Activated CD8-positive, alpha-beta memory T cell treated with anti-CD3 and anti-CD28 coated beads, Interleukin-2, amount 50 U/mL, for 48 hours (primary cell): Measurements from ENCODE around the gene CYB5A.

Source experiments
- DNase-seq: peaks from one replicate; pipeline ENCODE4 v3.0.0-alpha.2; 2020

Gene CYB5A

DNA sequence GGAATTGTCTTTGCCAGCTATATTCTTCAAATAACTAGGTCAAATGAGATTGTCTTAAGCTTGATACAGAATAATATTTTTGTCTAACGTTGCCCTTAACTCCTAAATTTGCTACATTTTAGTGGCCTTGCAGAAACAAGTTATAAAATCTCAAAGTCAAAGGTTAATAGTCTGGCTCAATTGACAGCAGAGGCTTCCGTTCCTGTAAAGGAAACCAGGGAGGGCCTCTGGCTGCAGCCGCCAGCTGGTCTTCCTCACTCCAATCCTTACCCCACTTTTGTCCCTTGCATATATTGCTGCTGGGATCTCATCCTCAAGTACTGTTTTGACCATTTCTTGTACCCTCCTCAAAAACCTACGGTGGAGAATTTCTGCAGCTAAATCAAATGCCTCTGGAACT is 17.1 kb downstream of the CYB5A start:
- DNase-seq = no peak

DNA sequence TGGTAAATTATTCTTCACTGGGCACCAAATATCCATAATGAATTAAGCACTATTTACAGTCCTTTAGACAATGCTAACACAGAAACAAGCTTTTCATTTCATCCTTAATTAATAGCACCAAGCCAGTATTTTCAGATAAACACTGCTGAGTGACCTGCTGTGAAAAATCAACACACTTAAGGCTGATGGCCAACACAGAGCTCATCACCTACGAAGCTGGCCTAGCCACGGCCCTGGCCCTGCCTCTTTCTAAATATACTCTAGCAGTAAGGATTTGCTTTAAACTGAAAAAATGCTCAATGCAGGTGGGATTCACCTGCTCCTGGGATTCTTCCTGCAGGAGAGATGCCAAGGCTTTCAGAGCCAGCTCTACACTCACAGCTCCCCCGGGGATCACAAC is 18.4 kb downstream of the CYB5A start:
- no peak for DNase-seq

DNA sequence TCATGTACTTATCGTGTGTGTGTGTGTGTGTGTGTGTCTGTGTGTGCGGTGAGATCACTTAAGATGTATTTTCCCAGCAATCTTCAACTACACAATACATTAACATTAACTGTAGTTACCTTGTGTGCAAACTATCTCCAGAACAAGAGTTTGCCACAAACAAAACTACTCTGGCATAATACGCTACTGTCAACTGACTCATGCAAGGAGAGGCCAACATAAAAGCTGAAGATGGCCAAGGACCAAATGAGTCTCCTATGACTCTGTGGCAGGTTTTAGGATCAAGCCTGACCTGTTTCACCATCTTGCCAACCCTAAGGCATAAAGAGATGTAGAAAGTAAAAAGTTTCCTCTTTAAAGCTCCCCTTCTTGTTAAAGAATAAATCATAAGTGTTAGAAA is 20.1 kb downstream of the CYB5A start:
- no peak for DNase-seq

DNA sequence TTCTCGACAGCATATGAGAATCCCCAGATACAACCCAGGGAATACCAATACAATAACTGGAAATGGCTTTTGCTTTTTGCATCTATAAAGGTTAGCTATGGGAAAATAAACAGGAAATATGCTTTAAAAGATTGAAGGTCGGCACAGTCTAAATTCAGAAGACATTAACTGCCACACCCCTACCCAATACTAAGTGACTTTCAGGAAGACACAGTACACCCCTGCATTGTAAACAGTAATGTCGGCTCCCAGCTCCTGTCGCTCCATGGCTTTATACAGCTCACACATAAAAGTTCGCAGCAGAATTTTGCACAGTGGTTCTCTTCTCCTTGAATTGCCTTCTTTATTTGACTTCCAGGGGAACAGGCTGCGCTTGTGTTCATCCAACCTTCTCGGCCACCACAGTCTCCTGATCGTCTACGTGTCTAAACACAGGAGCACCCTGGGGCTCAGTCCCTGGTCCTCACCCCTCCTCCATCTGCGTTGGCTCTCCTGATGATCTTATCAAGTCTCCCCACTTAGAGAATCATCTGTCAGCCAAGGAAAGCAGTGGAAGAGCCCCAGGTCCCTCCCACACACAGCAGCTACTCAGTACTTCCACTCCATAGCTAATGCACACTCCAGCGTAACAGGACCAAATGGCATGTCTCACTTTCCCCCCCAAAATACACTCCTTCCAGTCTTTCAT is 22.7 kb downstream of the CYB5A start:
- DNase-seq = no peak

DNA sequence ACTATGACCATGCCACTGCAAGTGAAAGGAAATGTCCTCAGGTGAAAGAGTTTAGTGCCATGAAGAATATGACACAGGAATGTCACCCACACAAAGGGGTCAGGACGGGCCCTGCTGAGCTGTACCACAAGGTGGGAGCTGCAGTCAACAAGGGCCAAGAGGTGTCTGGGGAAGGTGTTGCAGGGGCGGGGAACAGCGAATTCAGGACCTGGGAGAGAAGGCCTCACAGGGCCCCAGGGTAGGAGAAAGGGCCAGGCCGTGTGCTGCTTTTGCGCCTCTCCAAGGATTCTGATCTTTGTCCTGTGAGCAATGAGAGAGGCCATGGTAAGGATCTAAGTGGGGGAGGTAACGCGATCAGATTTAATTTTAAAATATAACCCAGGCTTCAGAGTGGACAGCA is 23.6 kb downstream of the CYB5A start:
- no peak for DNase-seq

DNA sequence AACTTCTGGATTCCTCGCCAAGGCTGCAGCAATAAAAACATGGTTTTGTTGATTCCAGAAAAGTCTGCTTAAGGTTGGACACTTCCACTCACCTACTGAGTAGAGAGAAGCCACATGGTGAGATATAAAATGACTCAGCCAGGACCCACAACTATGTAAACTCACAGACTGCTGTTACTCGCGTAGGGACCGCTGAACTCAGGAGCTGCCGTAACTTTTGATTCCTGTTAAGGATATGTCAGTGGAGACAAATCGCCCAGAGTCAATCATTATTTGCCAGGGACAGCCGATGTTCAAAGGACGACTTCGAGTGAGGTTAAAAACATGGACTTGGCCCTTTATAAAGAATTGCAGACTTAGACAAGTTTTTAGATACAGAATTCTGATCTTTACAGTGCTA is 25.6 kb downstream of the CYB5A start:
- DNase-seq = no peak

DNA sequence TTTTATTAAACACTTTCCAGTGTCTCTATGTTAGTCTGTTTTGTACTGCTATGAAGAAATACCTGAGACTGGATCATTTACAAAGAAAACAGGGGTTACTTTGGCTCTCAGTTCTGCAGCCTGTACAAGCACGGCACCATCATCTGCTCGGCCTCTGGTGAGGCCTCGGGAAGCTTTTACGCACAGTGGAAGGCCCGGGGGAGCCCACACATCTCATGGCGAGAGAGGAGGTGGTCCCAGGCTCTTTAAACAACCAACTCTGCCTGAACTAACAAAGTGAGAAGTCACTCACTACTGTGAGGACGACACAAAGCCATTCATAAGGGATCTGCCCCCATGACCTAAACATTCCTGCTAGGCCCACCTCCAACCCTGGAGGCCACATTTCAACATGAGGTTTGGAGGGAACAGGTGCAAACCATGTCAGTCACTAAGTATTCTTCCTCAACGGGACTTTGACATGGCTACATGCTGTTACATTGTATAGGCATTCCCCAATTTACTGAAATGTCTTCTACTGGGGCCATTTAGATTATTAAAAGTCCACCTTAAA is 26.1 kb downstream of the CYB5A start:
- no peak for DNase-seq

DNA sequence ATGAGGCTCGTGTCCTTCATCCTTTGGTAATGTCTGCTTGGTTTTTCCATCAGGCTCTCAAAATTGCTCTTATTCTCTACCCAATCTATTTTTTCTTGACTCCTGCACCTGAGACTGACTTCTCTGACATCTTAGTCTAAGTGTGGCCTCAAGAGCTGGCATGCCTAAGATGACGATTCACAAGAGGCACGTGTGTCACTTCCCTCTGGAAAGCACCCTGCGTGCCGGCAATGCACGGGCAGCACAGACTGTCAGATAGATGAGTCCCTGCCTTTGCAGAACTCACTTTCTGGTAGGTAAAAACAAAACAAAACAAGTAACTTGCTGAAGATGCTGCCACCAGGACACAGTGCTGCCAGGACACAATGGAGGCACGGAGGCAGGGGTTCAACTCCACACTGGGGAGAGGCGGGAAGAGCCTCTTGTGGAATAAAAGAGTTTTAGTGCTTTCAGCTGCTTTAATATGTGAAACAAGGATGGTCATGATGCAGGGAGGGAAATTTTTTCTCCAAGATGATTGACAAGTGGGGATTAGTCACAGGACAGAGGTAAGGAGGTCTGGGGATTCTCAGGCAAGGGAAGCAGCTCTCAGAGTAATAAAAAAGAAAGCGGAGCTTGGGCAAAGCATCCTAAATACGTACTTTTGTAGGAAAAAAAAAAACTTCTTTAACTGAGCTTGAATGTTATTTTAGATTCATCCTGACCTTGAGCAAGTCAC is 27.3 kb downstream of the CYB5A start:
- no peak for DNase-seq

DNA sequence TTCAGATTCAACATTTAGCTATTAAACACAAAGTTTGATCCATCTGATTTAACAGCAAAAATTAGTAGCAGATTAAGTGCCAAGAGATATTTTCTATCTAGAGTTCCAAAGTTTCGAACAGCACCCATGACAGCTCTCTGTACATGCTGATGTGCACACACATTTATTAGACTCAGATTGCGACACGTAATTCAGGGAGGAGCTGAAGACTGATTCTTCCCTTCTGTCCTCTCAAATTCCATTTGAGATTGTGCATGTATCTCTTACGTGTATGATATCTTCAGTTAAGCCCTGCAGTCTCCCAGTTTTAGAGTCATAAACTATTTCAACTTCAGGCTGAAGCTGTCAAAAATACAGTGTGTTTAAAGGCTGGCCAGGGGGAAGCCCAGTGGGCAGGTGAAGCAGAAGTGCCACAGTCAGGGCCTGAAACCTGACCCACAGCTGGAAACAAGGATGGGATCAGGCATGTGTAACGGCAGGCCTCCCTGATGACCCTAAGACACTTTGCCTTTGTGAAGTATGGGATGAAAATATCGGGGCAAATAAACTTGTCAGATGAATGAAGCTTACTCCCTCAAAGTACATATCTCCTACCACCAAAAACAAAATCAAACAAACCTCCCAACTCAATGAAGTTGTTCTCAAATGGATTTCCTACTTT is 30.6 kb downstream of the CYB5A start:
- no peak for DNase-seq

DNA sequence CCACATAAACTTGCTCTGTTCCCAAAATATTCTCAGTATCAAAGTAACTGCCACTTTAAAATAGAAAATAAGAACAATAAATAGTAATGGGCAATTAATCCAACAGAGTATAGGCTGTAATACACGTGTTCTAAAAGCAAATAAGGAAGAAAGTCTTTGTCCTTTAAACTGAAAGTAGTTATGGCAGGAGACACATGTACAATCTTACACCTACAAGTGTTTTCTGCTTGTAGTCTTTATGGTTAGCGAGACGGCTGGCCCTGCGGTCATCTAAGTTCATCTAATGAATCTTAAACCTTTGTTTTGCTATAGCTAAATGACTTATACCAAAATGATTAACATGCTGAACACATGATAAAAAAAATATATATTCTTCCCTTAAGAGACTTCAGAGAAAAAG is 32.4 kb downstream of the CYB5A start:
- no peak for DNase-seq

DNA sequence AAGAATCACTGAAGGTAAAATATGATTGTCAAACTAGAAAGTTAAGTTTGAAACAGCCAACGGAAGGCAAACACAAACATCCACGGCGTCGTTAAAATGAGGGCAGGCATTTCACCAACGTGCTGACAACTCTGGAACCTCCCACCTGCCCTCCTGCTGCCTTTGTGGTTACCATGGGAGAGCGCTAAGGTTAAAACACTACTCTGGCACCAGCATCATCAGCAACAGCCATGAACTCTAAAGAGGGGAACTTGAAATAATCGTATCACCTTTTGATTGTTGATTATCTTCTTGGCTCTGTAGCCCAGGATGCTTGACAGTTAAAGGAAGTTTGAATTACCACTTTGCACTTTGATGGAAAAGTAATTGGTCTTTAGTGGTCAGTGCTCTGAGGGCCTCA is 34.7 kb downstream of the CYB5A start:
- DNase-seq = no peak

DNA sequence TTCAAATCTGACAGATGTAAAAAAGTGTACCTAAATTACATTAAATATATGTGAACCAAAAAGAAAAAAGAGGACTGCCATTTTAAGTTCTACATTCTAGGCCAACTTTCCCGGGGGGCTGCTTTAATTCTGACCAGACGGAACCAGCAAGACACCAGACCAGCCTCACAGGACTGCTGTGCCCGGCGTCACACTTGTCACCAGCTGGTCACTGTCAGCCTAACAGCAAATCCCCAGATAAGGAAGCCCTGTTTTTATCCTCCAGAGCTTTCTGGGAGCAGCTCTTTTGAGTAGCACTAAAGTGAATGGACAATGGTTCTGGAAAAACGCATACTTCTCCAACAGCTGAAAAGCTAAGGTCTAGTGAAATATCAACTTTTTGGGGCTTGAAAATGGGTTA is 35.6 kb downstream of the CYB5A start:
- no peak for DNase-seq

DNA sequence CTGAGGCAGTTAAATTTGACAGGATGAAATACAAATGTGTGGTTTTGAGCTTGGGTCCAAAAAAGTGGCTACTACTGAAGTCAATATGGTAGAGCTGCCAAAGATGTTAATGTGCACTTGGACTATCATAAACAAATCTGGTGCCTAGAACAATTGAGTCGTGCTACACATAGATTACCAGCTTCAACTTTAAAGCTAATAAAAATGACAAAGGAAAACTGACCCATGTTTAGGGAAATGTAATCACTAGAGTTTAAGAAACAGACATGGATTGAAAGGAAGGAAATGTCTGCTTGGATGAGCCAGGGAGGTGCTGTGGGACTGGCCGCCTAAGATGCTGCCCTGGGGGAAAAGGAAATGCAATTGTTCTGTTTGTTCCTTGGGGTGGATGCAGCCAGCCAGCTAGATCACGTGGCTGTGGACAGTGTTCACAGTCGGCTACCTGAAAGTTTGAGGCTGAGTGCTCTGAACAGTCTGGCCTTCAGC is 36.6 kb downstream of the CYB5A start:
- DNase-seq = no peak

DNA sequence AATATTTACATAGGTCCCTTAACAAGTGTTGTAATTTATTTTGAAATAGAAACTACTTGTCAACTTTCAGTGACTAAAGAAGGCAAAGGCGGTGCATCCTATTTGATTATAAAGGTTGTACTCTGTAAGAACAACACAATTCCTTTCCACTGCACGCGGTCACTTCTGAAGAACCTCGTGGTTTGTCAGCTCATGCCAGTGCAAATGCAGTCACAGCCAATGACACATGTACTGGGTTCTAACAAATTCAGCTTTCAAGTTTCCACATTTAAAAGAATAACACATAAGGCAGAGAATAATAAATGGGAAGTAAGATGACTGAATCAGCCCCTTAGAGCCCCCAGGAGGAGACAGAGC is 39.7 kb downstream of the CYB5A start:
- DNase-seq = no peak

DNA sequence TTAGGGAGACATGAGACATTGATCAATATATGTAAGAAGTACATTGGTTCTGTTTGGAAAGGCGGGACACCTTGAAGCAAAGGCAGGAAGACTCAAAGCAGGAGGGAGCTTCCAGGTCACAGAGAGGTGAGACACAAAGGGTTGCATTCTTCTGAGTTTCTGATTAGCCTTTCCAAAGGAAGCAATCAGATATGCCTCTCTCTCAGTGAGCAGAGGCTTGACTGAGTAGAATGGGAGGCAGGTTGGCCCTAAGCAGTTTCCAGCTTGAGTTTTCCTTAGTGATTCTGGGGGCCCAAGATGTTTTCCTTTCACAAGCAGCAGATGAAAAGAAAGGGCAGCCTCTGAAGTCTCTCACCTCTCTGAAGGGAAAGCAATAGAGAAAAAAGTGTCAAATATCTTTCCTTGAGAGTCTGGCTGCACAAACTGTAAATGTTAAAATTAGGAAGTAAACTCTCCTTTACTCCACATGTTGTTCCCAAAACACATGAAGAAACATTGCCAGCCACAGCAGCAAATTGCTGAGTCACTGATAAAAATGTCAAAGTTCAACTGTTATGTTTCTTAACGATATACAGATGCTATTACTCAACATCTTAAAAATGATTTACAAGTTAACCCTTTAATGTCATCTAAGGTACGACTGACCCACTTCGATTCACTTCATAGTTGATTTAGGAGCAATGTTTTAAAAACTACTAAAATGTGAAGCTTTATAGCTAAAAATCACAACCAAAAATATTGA is 40.3 kb downstream of the CYB5A start:
- DNase-seq = no peak

DNA sequence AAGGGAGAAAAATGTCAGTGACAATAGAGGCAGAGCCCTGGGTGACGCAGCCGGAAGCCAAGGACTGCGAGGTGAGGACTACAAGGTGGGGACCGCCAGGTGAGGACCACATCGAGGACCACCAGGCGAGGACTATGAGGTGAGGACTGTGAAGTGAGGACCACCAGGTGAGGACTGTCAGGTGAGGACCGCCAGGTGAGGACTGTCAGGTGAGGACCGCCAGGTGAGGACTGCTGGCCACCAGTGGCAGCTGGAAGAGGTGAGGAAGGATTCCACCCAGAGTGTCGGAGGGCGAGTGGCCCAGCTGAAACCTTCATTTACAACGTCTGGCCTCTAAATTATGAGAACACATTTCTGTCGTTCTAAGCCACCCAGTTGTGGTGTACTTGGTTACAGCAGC is 41.6 kb downstream of the CYB5A start:
- no peak for DNase-seq

DNA sequence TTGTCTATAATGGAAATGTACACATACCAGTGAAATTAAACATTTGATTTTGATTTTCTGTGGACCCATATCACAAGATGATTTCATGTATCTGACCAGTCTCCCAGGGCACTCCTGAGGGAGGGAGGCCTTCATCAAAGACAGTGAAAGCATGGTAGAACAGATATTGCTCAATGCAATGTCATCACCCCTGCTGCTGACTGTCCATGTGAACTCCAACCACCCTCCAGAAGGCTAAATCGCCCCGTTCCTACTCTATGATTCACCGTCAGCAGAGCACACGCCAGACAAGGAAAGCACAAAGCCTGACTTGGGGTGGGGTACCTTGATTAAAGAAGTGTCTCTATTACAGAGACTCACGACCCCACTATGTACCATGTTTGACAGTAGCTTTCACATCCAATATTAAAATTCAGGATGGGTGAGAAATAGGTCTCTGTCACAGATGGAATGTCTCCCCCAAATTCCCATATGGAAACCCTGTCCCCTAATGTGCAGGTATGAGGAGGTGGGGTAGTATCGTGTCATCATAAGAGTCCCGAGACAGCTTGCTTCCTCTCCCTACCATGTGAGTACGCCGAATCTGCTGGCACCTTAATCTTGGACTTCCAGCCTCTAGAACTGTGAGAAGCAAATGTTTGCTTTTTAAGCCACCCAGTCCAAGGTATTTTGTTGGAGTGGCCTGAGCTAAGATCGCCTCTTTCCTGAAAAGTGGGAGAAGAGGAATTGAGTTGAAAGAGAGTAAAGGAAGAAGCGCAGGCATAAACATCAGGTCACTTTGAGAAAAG is 42.4 kb downstream of the CYB5A start:
- DNase-seq = no peak

DNA sequence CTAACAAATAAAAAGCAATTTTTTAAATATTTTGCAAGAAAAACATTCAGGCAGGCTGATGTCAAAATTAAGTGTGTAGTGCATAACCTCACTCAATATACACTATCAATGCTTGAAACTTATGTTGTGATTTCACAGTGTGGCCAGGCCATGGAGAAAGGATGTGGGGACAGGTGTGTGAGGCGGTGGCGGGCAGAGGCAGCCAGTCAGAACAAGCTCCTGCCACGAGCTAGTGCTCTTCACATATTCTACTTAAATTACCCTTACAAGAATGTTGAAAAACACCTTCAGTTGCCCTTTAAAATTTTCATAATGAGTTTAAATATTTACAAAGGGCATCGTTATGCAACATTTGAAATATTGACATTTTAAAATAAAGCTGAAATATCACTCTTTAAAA is 43.2 kb downstream of the CYB5A start:
- DNase-seq = no peak

DNA sequence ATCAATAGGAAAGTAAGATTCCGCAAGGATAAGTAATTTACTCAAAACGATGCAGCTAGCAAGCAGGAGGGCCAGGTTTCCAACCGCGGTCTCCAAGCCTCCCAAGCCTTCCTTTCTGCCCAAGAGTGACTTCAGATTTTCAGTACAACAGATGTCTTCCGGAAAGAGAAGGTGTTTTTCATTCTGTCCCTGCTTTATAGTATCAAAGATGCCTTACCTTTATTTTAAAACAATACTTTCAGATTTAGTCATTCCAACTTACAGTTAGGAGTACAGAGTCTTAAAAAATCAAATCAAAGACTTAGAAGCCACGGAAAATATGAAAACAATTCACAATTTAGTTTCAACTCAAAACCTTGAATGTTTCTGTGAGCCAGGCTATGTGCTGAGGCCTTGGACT is 43.6 kb downstream of the CYB5A start:
- DNase-seq = no peak

DNA sequence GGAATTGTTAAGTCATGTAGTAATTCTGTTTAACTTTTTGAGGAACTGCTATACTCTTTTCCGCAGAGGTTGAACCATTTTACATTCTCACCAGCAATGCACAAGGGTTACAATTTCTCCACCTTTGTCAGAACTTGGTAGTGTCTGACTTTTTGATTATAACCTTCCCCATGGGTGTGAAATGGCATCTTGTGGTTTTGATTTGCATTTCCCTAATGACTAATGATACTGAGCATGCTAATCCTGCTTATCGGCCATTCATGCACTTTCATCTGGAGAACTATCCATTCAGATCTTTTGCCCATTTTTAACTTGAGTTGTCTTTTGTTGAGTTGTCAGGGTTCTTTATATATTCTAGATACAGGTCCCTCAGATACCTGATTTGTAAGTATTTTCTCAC is 47.2 kb downstream of the CYB5A start:
- no peak for DNase-seq

DNA sequence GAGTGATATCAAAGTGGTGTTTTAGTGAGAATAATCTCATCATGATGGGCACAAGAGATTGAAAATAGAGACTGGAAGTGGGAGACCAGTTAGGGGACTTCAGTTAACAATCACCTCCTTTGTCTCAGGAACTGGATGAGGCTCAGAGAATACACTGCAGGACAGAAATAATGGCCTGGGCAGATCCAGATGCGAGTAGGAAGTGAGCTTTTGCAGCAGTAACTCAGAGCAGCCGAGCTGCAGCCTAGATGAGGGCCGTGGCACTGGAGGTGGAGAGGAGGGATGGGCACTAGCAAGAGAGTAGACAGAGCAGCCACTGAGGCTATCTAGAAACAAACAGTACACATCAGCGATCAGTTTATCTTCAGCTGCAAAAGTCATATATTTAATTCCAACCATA is 48.6 kb downstream of the CYB5A start:
- DNase-seq = no peak

DNA sequence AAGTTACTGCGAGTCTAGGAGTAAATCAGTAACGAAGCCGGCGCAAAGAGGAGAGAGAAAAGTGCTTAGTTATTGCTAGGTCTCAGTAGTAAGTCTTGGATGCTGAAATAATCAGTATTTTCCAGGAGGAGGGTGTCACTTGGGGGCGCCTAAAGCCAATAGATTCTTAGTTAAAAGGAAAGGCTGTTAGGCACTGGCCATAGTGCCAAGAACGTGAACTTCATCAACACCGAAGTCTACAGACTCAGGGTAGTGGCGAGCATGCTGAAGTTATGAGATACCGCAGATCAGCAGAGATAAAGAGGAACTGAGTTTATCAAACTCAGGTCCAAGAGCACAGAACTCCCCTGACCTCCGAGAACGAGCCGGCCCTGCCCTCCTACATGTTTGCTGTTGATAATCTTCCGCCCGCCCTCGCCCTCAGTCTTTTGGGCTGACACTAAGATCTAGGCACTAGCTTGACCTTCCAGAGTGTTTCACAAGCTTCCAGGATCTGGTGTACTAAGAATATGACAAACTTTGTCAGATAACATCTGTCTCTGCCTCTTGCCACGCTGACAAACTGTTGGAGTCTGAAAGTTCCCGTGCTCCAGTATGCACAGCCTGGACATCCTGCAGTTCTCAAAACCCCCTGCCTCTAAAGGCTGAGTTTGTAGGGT is 49.2 kb downstream of the CYB5A start:
- no peak for DNase-seq
